Astrocyte (in vitro differentiated cells and primary cell): Measurements from ENCODE around the gene ORC4. TPM values are rescaled to one million over a fixed set of nuclear protein-coding genes. Genes with fewer than 3 reads are reported as not detected.
A peak's percentile ranks its signal among the peaks of the same experiment; 100 is the strongest.

ENCODE experiments used
- DNase-seq: peaks from one replicate; pipeline ENCODE4 v3.0.0-alpha.2; 2010; ENCODE audit warnings: low read depth
- FAIRE-seq: peaks from 2 replicates; lab custom pipeline; 2011; peaks lifted over from hg19 to GRCh38; lab: Jason Lieb, UNC
- H2AFZ ChIP-seq: 2 replicates; pipeline ENCODE4 v1.6.0; 2012; ENCODE audit warnings: low read depth, low read length, inconsistent platforms
- H3K27ac ChIP-seq: 2 replicates; pipeline ENCODE4 v1.5.1; 2011; ENCODE audit warnings: low read depth, low read length, inconsistent platforms
- H3K27me3 ChIP-seq: 2 replicates; pipeline ENCODE4 v1.6.0; 2011; ENCODE audit warnings: low read length, inconsistent platforms; ENCODE audit not compliant: insufficient read depth
- H3K36me3 ChIP-seq: 2 replicates; pipeline ENCODE4 v1.5.1; 2011; ENCODE audit warnings: low read length, inconsistent platforms; ENCODE audit not compliant: insufficient read depth
- H3K4me1 ChIP-seq: 2 replicates; pipeline ENCODE4 v1.5.1; 2011; ENCODE audit warnings: low read length, inconsistent platforms; ENCODE audit not compliant: insufficient read depth
- H3K4me2 ChIP-seq: 2 replicates; pipeline ENCODE4 v1.6.0; 2012; ENCODE audit warnings: low read length, inconsistent platforms
- H3K4me3 ChIP-seq: 2 replicates; pipeline ENCODE4 v1.5.1; 2011; ENCODE audit warnings: low read depth, mild to moderate bottlenecking, low read length, inconsistent platforms; ENCODE audit not compliant: insufficient read depth
- H3K79me2 ChIP-seq: 2 replicates; pipeline ENCODE4 v1.6.0; 2012; ENCODE audit warnings: mild to moderate bottlenecking, low read length, inconsistent platforms; ENCODE audit not compliant: insufficient read depth
- H3K9ac ChIP-seq: 2 replicates; pipeline ENCODE4 v1.6.0; 2012; ENCODE audit warnings: mild to moderate bottlenecking, low read length, inconsistent platforms
- H3K9me3 ChIP-seq: 2 replicates; pipeline ENCODE4 v1.5.1; 2012; ENCODE audit warnings: low read depth, mild to moderate bottlenecking, low read length, inconsistent platforms; ENCODE audit not compliant: insufficient read depth
- H4K20me1 ChIP-seq: 2 replicates; pipeline ENCODE4 v1.6.0; 2012; ENCODE audit warnings: low read length, inconsistent platforms; ENCODE audit not compliant: insufficient read depth
- H3K27ac Mint-ChIP-seq: one replicate; pipeline ENCODE4 v1.8.0; 2021; ENCODE audit warnings: mild to moderate bottlenecking, mixed read lengths; ENCODE audit not compliant: unreplicated experiment
- H3K27me3 Mint-ChIP-seq: one replicate; pipeline ENCODE4 v1.8.0; 2021; ENCODE audit warnings: low read depth, mixed read lengths; ENCODE audit not compliant: unreplicated experiment
- H3K36me3 Mint-ChIP-seq: one replicate; pipeline ENCODE4 v1.8.0; 2021; ENCODE audit warnings: low read depth, mixed read lengths; ENCODE audit not compliant: unreplicated experiment
- H3K4me1 Mint-ChIP-seq: one replicate; pipeline ENCODE4 v1.8.0; 2021; ENCODE audit warnings: low read depth, mixed read lengths; ENCODE audit not compliant: unreplicated experiment
- H3K4me3 Mint-ChIP-seq: one replicate; pipeline ENCODE4 v1.8.0; 2021; ENCODE audit warnings: mild to moderate bottlenecking, moderate library complexity, mixed read lengths; ENCODE audit not compliant: unreplicated experiment
- H3K9me3 Mint-ChIP-seq: one replicate; pipeline ENCODE4 v1.8.0; 2021; ENCODE audit warnings: mild to moderate bottlenecking, mixed read lengths; ENCODE audit not compliant: unreplicated experiment
- EZH2 ChIP-seq: IDR thresholded peaks from 2 replicates; pipeline ENCODE4 v1.6.1; 2012; ENCODE audit warnings: mild to moderate bottlenecking, low read length, inconsistent platforms; ENCODE audit not compliant: insufficient read depth
- total RNA-seq: library from RNA; stranded (reverse); gene quantifications from 2 replicates; pipeline ENCODE4 v1.2.1, GENCODE V29; 2021
- TF ChIP-seq, protein P1 (sequence below): IDR thresholded peaks from 2 replicates; pipeline ENCODE4 v1.5.1; 2011; ENCODE audit warnings: low read depth, mild to moderate bottlenecking, inconsistent platforms, low read length, moderate library complexity; ENCODE audit not compliant: insufficient read depth

ORC4 gene
- total RNA-seq, 1 donor from 2014 or later: 43.8 TPM

GRCh38 chr2:147937744-147938349 lies 82.7 kb downstream of the ORC4 start:
- Mint-ChIP-seq H3K27me3 (no peaks in the 10 kb centered on the region), H3K4me3 (no peak overlapping the region), H3K27ac (no peak overlapping the region), H3K36me3 (no peaks in the 10 kb centered on the region), H3K9me3 (no peaks in the 10 kb centered on the region), H3K4me1 (no peaks in the 10 kb centered on the region)
- Histone ChIP-seq H3K4me2 (no peak overlapping the region), H3K36me3 (peaks cover 8% of the 10 kb centered on the region), H3K79me2 (no peaks in the 10 kb centered on the region), H3K27me3 (no peaks in the 10 kb centered on the region), H3K4me1 (no peaks in the 10 kb centered on the region), H2AFZ (no peak overlapping the region), H3K9me3 (no peaks in the 10 kb centered on the region), H4K20me1 (no peaks in the 10 kb centered on the region), H3K9ac (no peak overlapping the region), H3K27ac (no peak overlapping the region), H3K4me3 (no peak overlapping the region)
- TF ChIP-seq, protein P1, sequence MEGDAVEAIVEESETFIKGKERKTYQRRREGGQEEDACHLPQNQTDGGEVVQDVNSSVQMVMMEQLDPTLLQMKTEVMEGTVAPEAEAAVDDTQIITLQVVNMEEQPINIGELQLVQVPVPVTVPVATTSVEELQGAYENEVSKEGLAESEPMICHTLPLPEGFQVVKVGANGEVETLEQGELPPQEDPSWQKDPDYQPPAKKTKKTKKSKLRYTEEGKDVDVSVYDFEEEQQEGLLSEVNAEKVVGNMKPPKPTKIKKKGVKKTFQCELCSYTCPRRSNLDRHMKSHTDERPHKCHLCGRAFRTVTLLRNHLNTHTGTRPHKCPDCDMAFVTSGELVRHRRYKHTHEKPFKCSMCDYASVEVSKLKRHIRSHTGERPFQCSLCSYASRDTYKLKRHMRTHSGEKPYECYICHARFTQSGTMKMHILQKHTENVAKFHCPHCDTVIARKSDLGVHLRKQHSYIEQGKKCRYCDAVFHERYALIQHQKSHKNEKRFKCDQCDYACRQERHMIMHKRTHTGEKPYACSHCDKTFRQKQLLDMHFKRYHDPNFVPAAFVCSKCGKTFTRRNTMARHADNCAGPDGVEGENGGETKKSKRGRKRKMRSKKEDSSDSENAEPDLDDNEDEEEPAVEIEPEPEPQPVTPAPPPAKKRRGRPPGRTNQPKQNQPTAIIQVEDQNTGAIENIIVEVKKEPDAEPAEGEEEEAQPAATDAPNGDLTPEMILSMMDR: peak; percentile 95
- TF ChIP-seq EZH2: no peak
- DNase-seq (no peak), FAIRE-seq (no peak)

DNA sequence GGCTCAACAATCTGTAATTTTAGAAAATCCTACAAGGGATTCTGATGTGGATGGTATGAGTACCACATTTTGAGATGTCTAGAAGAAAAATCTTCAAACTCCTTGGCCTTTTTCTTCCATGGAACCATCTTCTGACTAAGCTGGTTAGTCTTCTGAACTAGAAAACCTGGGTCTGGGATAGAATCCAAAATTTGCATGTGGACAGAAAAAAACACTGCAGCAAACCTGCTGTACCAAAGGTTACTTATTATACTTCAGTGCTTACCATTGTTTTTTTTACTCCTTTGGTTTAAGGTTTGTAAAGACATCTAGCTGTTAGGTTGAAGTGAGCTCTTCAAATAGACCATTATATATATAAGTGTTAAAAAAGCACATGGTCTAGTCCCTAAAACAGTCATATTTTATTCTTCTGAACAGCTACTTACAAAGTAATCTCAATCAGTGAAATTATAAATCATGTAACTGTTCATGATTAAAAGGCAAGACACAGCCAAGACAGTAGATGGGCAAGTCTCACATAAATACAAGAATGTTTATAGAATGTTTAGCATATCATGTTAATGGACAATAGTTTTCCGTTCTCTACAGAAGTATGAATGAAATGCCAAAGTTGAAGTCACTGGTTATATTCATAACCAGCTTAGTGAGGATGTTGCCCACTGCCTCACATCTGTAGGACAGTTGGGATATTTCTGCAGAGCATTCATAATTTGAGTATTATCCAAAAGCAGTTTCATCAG lies 85.5 kb downstream of the ORC4 start:
- no peak overlapping the region for H3K9ac ChIP-seq
- no peaks in the 10 kb centered on the region for H3K27me3 ChIP-seq
- H3K79me2 ChIP-seq: no peaks in the 10 kb centered on the region
- no peak overlapping the region for H2AFZ ChIP-seq
- Mint-ChIP-seq H3K27ac (no peak overlapping the region), H3K27me3 (no peaks in the 10 kb centered on the region), H3K4me3 (no peak overlapping the region), H3K9me3 (no peaks in the 10 kb centered on the region), H3K36me3 (peaks cover 7% of the 10 kb centered on the region), H3K4me1 (no peaks in the 10 kb centered on the region)
- TF ChIP-seq, protein P1: no peak
- TF ChIP-seq EZH2: no peak
- H3K27ac ChIP-seq: no peak overlapping the region
- FAIRE-seq: no peak
- H3K9me3 ChIP-seq: no peaks in the 10 kb centered on the region
- no peak for DNase-seq
- no peak overlapping the region for H3K4me2 ChIP-seq
- H3K36me3 ChIP-seq: peaks cover 11% of the 10 kb centered on the region
- H3K4me3 ChIP-seq: no peak overlapping the region
- no peaks in the 10 kb centered on the region for H3K4me1 ChIP-seq
- no peaks in the 10 kb centered on the region for H4K20me1 ChIP-seq

DNA sequence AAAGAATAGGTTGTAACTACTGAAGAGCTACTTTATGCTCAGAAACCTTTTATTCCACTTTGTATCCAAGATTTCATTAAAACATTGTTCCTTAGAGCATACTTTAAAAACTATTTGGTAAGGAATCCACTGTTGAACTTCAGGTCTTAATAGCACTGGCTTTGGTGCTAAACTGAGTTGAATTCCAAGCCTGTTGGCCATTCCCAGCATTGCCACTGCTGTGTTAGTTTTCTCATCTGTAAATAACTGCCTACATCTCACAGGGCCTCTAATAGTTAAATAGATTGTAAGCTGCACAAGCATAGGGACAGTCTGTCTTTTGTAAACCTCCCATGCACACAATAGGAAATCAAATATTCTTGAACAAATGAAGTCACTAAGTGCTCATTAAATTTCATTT lies 86.6 kb downstream of the ORC4 start:
- H3K9me3 ChIP-seq: no peaks in the 10 kb centered on the region
- FAIRE-seq (no peak), DNase-seq (no peak)
- H3K27me3 Mint-ChIP-seq: no peaks in the 10 kb centered on the region
- TF ChIP-seq EZH2: no peak
- H3K27ac Mint-ChIP-seq: no peak overlapping the region
- H3K79me2 ChIP-seq: no peaks in the 10 kb centered on the region
- peaks cover 15% of the 10 kb centered on the region for H3K36me3 ChIP-seq
- H4K20me1 ChIP-seq: no peaks in the 10 kb centered on the region
- H3K4me3 ChIP-seq: no peak overlapping the region
- no peak overlapping the region for H3K27ac ChIP-seq
- H3K27me3 ChIP-seq: no peaks in the 10 kb centered on the region
- no peak overlapping the region for H3K4me2 ChIP-seq
- H3K4me3 Mint-ChIP-seq: no peak overlapping the region
- peaks cover 7% of the 10 kb centered on the region for H3K36me3 Mint-ChIP-seq
- no peak overlapping the region for H2AFZ ChIP-seq
- H3K4me1 ChIP-seq: no peaks in the 10 kb centered on the region
- H3K9me3 Mint-ChIP-seq: no peaks in the 10 kb centered on the region
- H3K9ac ChIP-seq: no peak overlapping the region
- no peaks in the 10 kb centered on the region for H3K4me1 Mint-ChIP-seq
